K562 (cell line): Measurements from ENCODE around the gene COPE. TPM values are rescaled to one million over a fixed set of nuclear protein-coding genes. Genes with fewer than 3 reads are reported as not detected.
A peak's percentile ranks its signal among the peaks of the same experiment; 100 is the strongest.

Source experiments
- ATAC-seq: fragments of 200-7000 bp; cut with Tn5 transposase; 3 replicates; pipeline ENCODE4 v1.9.1; 2020; ENCODE audit warnings: moderate library complexity
- BruUV-seq: library from RNA; stranded (reverse); fragments of 400-500 nt; replicated peaks from 2 replicates; lab custom pipeline; 2021; lab: Mats Ljungman, UMichigan
- CTCF ChIA-PET: fragments of 300-600 bp; formaldehyde crosslinking; extraction: SDS; loops from one replicate; lab custom pipeline; 2021; ENCODE audit warnings: low intra/inter-chr PET ratio; lab: Yijun Ruan, JAX
- POLR2A ChIA-PET: fragments of 300-600, 350-650 bp; sonication (Branson Sonifier 250); formaldehyde crosslinking; extraction: SDS; loops from one replicate; lab custom pipeline; 2021; ENCODE audit warnings: antibody characterized with exemption, inconsistent platforms; lab: Yijun Ruan, JAX
- DNase-seq, 4 experiments: peaks; one replicate each; pipeline versions ENCODE4 v3.0.0 to v3.0.0-alpha.2; 2011 to 2018; ENCODE audit warnings: low spot score in 3 of 4, mixed read lengths in 3 of 4; ENCODE audit errors: extremely low read depth in 1 of 4
- FAIRE-seq: peaks from 2 replicates; lab custom pipeline; 2011; peaks lifted over from hg19 to GRCh38; lab: Jason Lieb, UNC
- H2AFZ ChIP-seq: 2 replicates; pipeline ENCODE4 v1.6.0; 2011; ENCODE audit warnings: low read depth, low read length, control low read depth, inconsistent platforms
- H3K27ac ChIP-seq: fragments of 200-600 bp; 3 replicates; pipeline ENCODE4 v1.8.0; 2011; ENCODE audit warnings: low read depth, mild to moderate bottlenecking, control low read depth, inconsistent platforms, low read length, moderate library complexity, mixed read lengths; ENCODE audit errors: extremely low read depth
- H3K27me3 ChIP-seq, 2 experiments: fragments of 300-600 bp in 1 of 2; 2 replicates in 1 of 2; 3 replicates in 1 of 2; pipeline versions ENCODE4 v1.6.0 to v1.8.0; 2011; ENCODE audit warnings: inconsistent platforms in 2 of 2, low read length in 2 of 2, mild to moderate bottlenecking in 1 of 2, mixed read lengths in 1 of 2, moderate library complexity in 1 of 2; ENCODE audit not compliant: control insufficient read depth in 2 of 2, insufficient read depth in 2 of 2
- H3K36me3 ChIP-seq: fragments of 300-600 bp; 3 replicates; pipeline ENCODE4 v1.8.0; 2011; ENCODE audit warnings: mild to moderate bottlenecking, low read length, inconsistent platforms; ENCODE audit not compliant: control insufficient read depth, insufficient read depth
- H3K4me1 ChIP-seq, 2 experiments: fragments of 200-600 bp in 1 of 2; replicated peaks in 1 of 2; 2 replicates in 1 of 2; 3 replicates in 1 of 2; pipeline versions ENCODE4 v1.5.1 to v1.8.0; 2011; ENCODE audit warnings: inconsistent platforms in 2 of 2, low read length in 2 of 2, mild to moderate bottlenecking in 1 of 2, mixed read lengths in 1 of 2, moderate library complexity in 1 of 2; ENCODE audit not compliant: control insufficient read depth in 2 of 2, insufficient read depth in 2 of 2
- H3K4me2 ChIP-seq: 2 replicates; pipeline ENCODE4 v1.6.1; 2011; ENCODE audit warnings: low read length, control low read depth, inconsistent platforms, mixed read lengths; ENCODE audit not compliant: insufficient read depth
- H3K4me3 ChIP-seq: fragments of 200-600 bp; sonication (generic), shearing (Covaris generic); 2 replicates; pipeline ENCODE4 v1.5.1; 2016; ENCODE audit warnings: control low read depth, inconsistent platforms
- H3K79me2 ChIP-seq: fragments of 200-600 bp; 3 replicates; pipeline ENCODE4 v1.8.0; 2011; ENCODE audit warnings: low read length, inconsistent platforms; ENCODE audit not compliant: control insufficient read depth, insufficient read depth
- H3K9ac ChIP-seq, 2 experiments: 2 replicates each; pipeline versions ENCODE4 v1.6.0 to v1.6.1; 2011; ENCODE audit warnings: low read depth in 2 of 2, low read length in 2 of 2, control low read depth in 1 of 2, inconsistent platforms in 1 of 2, mild to moderate bottlenecking in 1 of 2, mixed read lengths in 1 of 2; ENCODE audit not compliant: insufficient read depth in 1 of 2
- H3K9me1 ChIP-seq: one replicate; pipeline ENCODE4 v1.6.0; 2011; ENCODE audit warnings: inconsistent platforms, mild to moderate bottlenecking, low read length, moderate library complexity; ENCODE audit not compliant: control insufficient read depth, insufficient read depth
- H3K9me3 ChIP-seq: replicated peaks from 2 replicates; pipeline ENCODE4 v1.5.1; 2011; ENCODE audit warnings: low read depth, low read length, inconsistent platforms; ENCODE audit not compliant: control insufficient read depth, insufficient read depth
- H4K20me1 ChIP-seq: replicated peaks from 2 replicates; pipeline ENCODE4 v1.6.1; 2011; ENCODE audit warnings: low read length, inconsistent platforms, mixed read lengths; ENCODE audit not compliant: control insufficient read depth, insufficient read depth
- ESRRB ChIP-seq: fragments of 250-450 bp; sonication (Bioruptor Pico); IDR thresholded peaks from 2 replicates; pipeline ENCODE4 v1.5.0; 2020; ENCODE audit warnings: mild to moderate bottlenecking, moderate library complexity, borderline replicate concordance
- NCOA2 ChIP-seq, 2 experiments: fragments of 450-650 bp; IDR thresholded peaks; 2 replicates each; pipeline ENCODE4 v1.6.1; 2018; ENCODE audit warnings: mild to moderate bottlenecking in 2 of 2, moderate library complexity in 1 of 2; ENCODE audit not compliant: partially characterized antibody in 2 of 2
- POLR2G ChIP-seq: fragments of 200-400 bp; formaldehyde crosslinking; IDR thresholded peaks from 2 replicates; pipeline ENCODE4 v1.6.1; 2017; ENCODE audit warnings: low read depth, mild to moderate bottlenecking, antibody characterized with exemption, low read length, moderate library complexity
- PTTG1 ChIP-seq: fragments of 450-650 bp; IDR thresholded peaks from 2 replicates; pipeline ENCODE4 v1.6.1; 2016; ENCODE audit warnings: low read depth, mild to moderate bottlenecking, missing genetic modification characterization, missing compliant biosample characterization
- RBM15 ChIP-seq: fragments of 200-400 bp; formaldehyde crosslinking; IDR thresholded peaks from 2 replicates; pipeline ENCODE4 v1.6.1; 2018; ENCODE audit warnings: mild to moderate bottlenecking, low read length, moderate library complexity; ENCODE audit not compliant: insufficient read depth
- RBM22 ChIP-seq: fragments of 200-400 bp; formaldehyde crosslinking; IDR thresholded peaks from 2 replicates; pipeline ENCODE4 v1.6.1; 2018; ENCODE audit warnings: low read length, low read depth; ENCODE audit not compliant: poor library complexity, severe bottlenecking
- SREBF2 ChIP-seq: sonication (generic); formaldehyde crosslinking; IDR thresholded peaks from 2 replicates; pipeline ENCODE4 v1.4.0; 2020; ENCODE audit warnings: mild to moderate bottlenecking, missing genetic modification reagents
- SRSF7 ChIP-seq: fragments of 200-400 bp; formaldehyde crosslinking; optimal IDR thresholded peaks from 2 replicates; pipeline ENCODE3; 2017; ENCODE audit warnings: mild to moderate bottlenecking, low read depth, low read length
- ZBTB33 ChIP-seq: sonication (generic); formaldehyde crosslinking; IDR thresholded peaks from 2 replicates; pipeline ENCODE4 v1.8.1; 2023; ENCODE audit warnings: mild to moderate bottlenecking, missing genetic modification reagents
- ZNF561 ChIP-seq: fragments of 450-650 bp; formaldehyde crosslinking; conservative IDR thresholded peaks from 2 replicates; pipeline ENCODE4 v1.4.0; 2020; ENCODE audit warnings: mild to moderate bottlenecking, moderate library complexity
- WGBS: fragments of 100-300 bp; shearing (Covaris generic); methylation state at CpG from one replicate; pipeline ENCODE4 v1.1.6; 2016; ENCODE audit warnings: low coverage, mixed read lengths; ENCODE audit not compliant: insufficient coverage; ENCODE audit errors: missing lambda C conversion rate; 5-methylcytosine and 5-hydroxymethylcytosine counted together
- in situ Hi-C: fragments of 300-500 bp; cut with MboI; formaldehyde crosslinking; loops from 4 replicates; pipeline ENCODE4 v1.15.0; 2018; ENCODE audit warnings: inconsistent platforms, mixed read lengths
- intact Hi-C: fragments of 100-400 bp; cut with micrococcal nuclease; formaldehyde crosslinking; loops from 2 replicates; pipeline ENCODE4 v1.14.2; 2022
- polyA plus RNA-seq, 8 experiments: library from polyadenylated mRNA; depleted of rRNA in 4 of 8; stranded (reverse) in 5 of 8; unstranded in 3 of 8; fragments of >200 nt; fragmentation: Nextera tagmentation in 2 of 8; fragmentation: Illumina TruSeq in 1 of 8; extraction: Ambion mirVana in 2 of 8; extraction: Trizol in 1 of 8; gene quantifications; 2 replicates each; pipeline versions ENCODE4 v1.2.1 to v1.2.3, GENCODE V29; 2011 to 2014; ENCODE audit warnings: inconsistent platforms in 1 of 8, missing spikeins in 1 of 8
- total RNA-seq, 7 experiments: library from RNA; depleted of rRNA in 6 of 7; stranded (reverse); fragments of >200 nt in 6 of 7; fragmentation: Illumina TruSeq in 2 of 7; extraction: Trizol in 2 of 7; gene quantifications; 2 replicates each; pipeline versions ENCODE4 v1.2.1 to v1.2.3, GENCODE V29; 2011 to 2021; ENCODE audit warnings: low replicate concordance in 1 of 7
- TF ChIP-seq, protein P1 (sequence below): fragments of 450-650 bp; IDR thresholded peaks from 2 replicates; pipeline ENCODE4 v1.6.1; 2016; ENCODE audit warnings: low read depth

Gene COPE
- total and polyA plus RNA-seq, 9 of the 15 experiments (the other 6 are each of a cell fraction or from before 2014, with no cell fraction given): 5.8 to 273 (median 147) TPM

DNA sequence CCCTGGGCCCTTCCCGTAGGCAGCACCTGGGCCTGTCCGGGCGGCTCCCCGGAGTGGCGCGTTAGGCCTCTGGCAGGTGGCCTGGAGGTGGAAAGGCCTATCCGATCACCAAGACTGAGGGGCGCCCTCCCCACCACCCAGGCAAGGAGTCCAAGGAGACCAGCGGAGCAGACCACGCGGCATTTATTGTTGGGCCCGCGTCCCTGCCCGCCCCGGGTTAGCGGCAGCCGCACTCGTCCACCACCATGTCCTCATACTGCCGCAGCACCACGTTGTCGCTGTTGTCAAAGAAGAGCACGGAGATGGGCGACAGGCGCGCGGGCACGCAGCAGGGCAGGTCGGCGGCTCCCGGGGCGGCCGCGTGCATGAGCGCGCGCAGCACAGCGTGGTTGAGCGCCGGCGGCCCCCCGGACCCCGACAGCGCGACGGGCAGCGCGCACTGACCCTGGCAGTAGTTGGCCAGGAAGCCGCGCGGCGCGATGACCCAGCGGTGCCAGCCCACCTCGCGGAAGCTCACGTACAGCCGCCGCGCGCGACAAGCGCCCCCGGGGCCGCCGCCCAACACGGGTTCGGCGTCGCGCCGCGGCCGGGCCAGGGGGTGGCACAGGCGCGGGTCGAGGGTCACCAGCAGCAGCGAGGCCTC, 50.7 kb downstream of the COPE start:
- POLR2A ChIA-PET: interaction anchor here (0.7 to 1.0 kb wide), 3 partner anchors 8 to 120 kb away, joined by 3 read pairs; no protein-coding TSS in a partner anchor
- Histone ChIP-seq H4K20me1 (0 out of 2 replicates have a peak, but pooled peaks cover 6% of the 10 kb centered on the region), H3K36me3 (peaks cover 48% of the 10 kb centered on the region; the same call in 2 of the 3 replicates), H3K4me3 (no peak overlapping the region), H3K4me2 (no peak overlapping the region), H3K9me1 (peaks cover 3% of the 10 kb centered on the region), H3K79me2 (no peaks in the 10 kb centered on the region), H3K9me3 (no peaks in the 10 kb centered on the region), H3K27me3 (no peaks in the 10 kb centered on the region), H3K27ac (no peak overlapping the region), H3K9ac (no peak overlapping the region), H2AFZ (no peak overlapping the region), H3K4me1 (peaks cover 8 to 55% of the 10 kb centered on the region in 2 experiments)
- ATAC-seq (no peak), DNase-seq (no peak), FAIRE-seq (no peak)
- intact Hi-C loops: loop anchor here (5.0 kb wide), 1 partner anchor 96 kb away; no protein-coding TSS in a partner anchor
- 98% methylated on average over 31 of the region's 77 CpGs for WGBS
- in situ Hi-C loops: no loop called here
- no TSS peak for BruUV-seq
- CTCF ChIA-PET: no interaction called here
- TF ChIP-seq ESRRB (CRISPR knock-in tag): no peak
- no peak for TF ChIP-seq SRSF7
- TF ChIP-seq RBM15: no peak
- no peak for TF ChIP-seq PTTG1 (tag)
- TF ChIP-seq SREBF2: no peak
- no peak for TF ChIP-seq ZNF561
- TF ChIP-seq ZBTB33 (CRISPR knock-in tag): peak; percentile 69; the same call in 1 of the 2 replicates
- TF ChIP-seq POLR2G: peak; percentile 68
- TF ChIP-seq, protein P1, sequence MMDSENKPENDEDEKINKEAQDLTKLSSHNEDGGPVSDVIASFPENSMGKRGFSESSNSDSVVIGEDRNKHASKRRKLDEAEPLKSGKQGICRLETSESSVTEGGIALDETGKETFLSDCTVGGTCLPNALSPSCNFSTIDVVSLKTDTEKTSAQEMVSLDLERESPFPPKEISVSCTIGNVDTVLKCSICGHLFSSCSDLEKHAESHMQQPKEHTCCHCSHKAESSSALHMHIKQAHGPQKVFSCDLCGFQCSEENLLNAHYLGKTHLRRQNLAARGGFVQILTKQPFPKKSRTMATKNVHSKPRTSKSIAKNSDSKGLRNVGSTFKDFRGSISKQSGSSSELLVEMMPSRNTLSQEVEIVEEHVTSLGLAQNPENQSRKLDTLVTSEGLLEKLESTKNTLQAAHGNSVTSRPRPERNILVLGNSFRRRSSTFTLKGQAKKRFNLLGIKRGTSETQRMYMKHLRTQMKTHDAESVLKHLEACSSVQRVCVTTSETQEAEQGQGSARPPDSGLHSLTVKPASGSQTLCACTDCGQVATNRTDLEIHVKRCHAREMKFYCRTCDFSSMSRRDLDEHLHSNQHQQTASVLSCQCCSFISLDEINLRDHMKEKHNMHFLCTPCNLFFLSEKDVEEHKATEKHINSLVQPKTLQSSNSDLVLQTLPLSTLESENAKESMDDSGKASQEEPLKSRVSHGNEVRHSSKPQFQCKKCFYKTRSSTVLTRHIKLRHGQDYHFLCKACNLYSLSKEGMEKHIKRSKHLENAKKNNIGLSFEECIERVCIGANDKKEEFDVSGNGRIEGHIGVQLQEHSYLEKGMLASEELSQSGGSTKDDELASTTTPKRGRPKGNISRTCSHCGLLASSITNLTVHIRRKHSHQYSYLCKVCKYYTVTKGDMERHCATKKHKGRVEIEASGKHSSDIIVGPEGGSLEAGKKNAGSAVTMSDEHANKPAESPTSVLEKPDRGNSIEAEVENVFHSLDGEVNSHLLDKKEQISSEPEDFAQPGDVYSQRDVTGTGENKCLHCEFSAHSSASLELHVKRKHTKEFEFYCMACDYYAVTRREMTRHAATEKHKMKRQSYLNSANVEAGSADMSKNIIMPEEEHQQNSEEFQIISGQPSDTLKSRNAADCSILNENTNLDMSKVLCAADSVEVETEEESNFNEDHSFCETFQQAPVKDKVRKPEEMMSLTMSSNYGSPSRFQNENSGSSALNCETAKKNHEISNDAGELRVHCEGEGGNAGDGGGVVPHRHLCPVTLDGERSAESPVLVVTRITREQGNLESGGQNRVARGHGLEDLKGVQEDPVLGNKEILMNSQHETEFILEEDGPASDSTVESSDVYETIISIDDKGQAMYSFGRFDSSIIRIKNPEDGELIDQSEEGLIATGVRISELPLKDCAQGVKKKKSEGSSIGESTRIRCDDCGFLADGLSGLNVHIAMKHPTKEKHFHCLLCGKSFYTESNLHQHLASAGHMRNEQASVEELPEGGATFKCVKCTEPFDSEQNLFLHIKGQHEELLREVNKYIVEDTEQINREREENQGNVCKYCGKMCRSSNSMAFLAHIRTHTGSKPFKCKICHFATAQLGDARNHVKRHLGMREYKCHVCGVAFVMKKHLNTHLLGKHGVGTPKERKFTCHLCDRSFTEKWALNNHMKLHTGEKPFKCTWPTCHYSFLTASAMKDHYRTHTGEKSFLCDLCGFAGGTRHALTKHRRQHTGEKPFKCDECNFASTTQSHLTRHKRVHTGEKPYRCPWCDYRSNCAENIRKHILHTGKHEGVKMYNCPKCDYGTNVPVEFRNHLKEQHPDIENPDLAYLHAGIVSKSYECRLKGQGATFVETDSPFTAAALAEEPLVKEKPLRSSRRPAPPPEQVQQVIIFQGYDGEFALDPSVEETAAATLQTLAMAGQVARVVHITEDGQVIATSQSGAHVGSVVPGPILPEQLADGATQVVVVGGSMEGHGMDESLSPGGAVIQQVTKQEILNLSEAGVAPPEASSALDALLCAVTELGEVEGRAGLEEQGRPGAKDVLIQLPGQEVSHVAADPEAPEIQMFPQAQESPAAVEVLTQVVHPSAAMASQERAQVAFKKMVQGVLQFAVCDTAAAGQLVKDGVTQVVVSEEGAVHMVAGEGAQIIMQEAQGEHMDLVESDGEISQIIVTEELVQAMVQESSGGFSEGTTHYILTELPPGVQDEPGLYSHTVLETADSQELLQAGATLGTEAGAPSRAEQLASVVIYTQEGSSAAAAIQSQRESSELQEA: no peak
- TF ChIP-seq NCOA2 (IDR thresholded peaks at IDR 0.05; ENCODE audit: partially characterized antibody in 2 of 2): no peak
- peak; percentile 69 for TF ChIP-seq RBM22
